GM12878 (cell line): Measurements from ENCODE around the gene NPM3. TPM values are rescaled to one million over a fixed set of nuclear protein-coding genes. Genes with fewer than 3 reads are reported as not detected.

Source experiments
- ATAC-seq: fragments of 200-7000 bp; cut with Tn5 transposase; 3 replicates; pipeline ENCODE4 v1.9.1; 2020; ENCODE audit warnings: mild to moderate bottlenecking, moderate library complexity
- BruUV-seq: library from RNA; stranded (reverse); fragments of 400-500 nt; replicated peaks from 2 replicates; lab custom pipeline; 2021; lab: Mats Ljungman, UMichigan
- CTCF ChIA-PET: fragments of 300-600 bp; sonication (Branson Sonifier 250); formaldehyde crosslinking; extraction: SDS; loops from one replicate; lab custom pipeline; 2021; ENCODE audit warnings: inconsistent platforms; lab: Yijun Ruan, JAX
- POLR2A ChIA-PET: fragments of 350-600 bp; formaldehyde crosslinking; extraction: SDS; loops from one replicate; lab custom pipeline; 2021; ENCODE audit warnings: inconsistent platforms; lab: Charles Lee
- RAD21 ChIA-PET: fragments of 300-600 bp; sonication (Branson Sonifier 250); formaldehyde crosslinking; loops from one replicate; lab custom pipeline; 2023; ENCODE audit warnings: antibody characterized with exemption; ENCODE audit not compliant: unreplicated experiment; lab: Charles Lee
- SMC1A ChIA-PET: fragments of 300-600 bp; sonication (Branson Sonifier 250); formaldehyde crosslinking; loops from one replicate; lab custom pipeline; 2023; ENCODE audit not compliant: unreplicated experiment, uncharacterized antibody; lab: Charles Lee
- DNase-seq: peaks from one replicate; pipeline ENCODE4 v3.0.0-alpha.2; 2011; ENCODE audit warnings: low read depth, low spot score
- FAIRE-seq: peaks from 3 replicates; lab custom pipeline; 2011; peaks lifted over from hg19 to GRCh38; lab: Jason Lieb, UNC
- H2AFZ ChIP-seq: 2 replicates; pipeline ENCODE4 v1.6.0; 2011; ENCODE audit warnings: low read depth, low read length, control low read depth; ENCODE audit not compliant: control insufficient read depth
- H3K27ac ChIP-seq: 2 replicates; pipeline ENCODE4 v1.5.1; 2011; ENCODE audit warnings: control low read depth; ENCODE audit not compliant: control insufficient read depth, insufficient read depth
- H3K27me3 ChIP-seq, 2 experiments: replicated peaks in 1 of 2; 2 replicates each; pipeline versions ENCODE4 v1.6.0 to v1.6.1; 2011; ENCODE audit warnings: low read length in 1 of 2; ENCODE audit not compliant: control insufficient read depth in 2 of 2, insufficient read depth in 2 of 2
- H3K36me3 ChIP-seq, 2 experiments: 2 replicates each; pipeline ENCODE4 v1.5.1; 2011; ENCODE audit warnings: low read length in 1 of 2; ENCODE audit not compliant: control insufficient read depth in 2 of 2, insufficient read depth in 2 of 2
- H3K4me1 ChIP-seq: 2 replicates; pipeline ENCODE4 v1.6.1; 2011; ENCODE audit warnings: mild to moderate bottlenecking, low read length, moderate library complexity, mixed read lengths; ENCODE audit not compliant: control insufficient read depth, insufficient read depth
- H3K4me2 ChIP-seq: 2 replicates; pipeline ENCODE4 v1.6.0; 2011; ENCODE audit warnings: control low read depth; ENCODE audit not compliant: control insufficient read depth, insufficient read depth
- H3K4me3 ChIP-seq: fragments of 200-600 bp; sonication (generic); 2 replicates; pipeline ENCODE4 v1.5.1; 2016
- H3K79me2 ChIP-seq: 2 replicates; pipeline ENCODE4 v1.6.0; 2011; ENCODE audit warnings: low read length; ENCODE audit not compliant: control insufficient read depth, insufficient read depth
- H3K9ac ChIP-seq: 2 replicates; pipeline ENCODE4 v1.8.0; 2011; ENCODE audit warnings: low read length, control low read depth, mixed read lengths; ENCODE audit not compliant: control insufficient read depth, insufficient read depth
- H3K9me3 ChIP-seq: replicated peaks from 3 replicates; pipeline ENCODE4 v1.5.1; 2011; ENCODE audit warnings: mild to moderate bottlenecking, low read length; ENCODE audit not compliant: control insufficient read depth, insufficient read depth
- H4K20me1 ChIP-seq: 2 replicates; pipeline ENCODE4 v1.6.0; 2011; ENCODE audit not compliant: control insufficient read depth, insufficient read depth
- CEBPB ChIP-seq, 2 experiments: fragments of 150-350 bp in 1 of 2; IDR thresholded peaks; 2 replicates each; pipeline ENCODE4 v1.6.1; 2012 to 2014; ENCODE audit warnings: low read depth in 2 of 2, low read length in 2 of 2, borderline replicate concordance in 1 of 2, inconsistent platforms in 1 of 2
- MXI1 ChIP-seq: fragments of 150-350 bp; IDR thresholded peaks from 2 replicates; pipeline ENCODE4 v1.6.1; 2011; ENCODE audit warnings: low read depth, mild to moderate bottlenecking, inconsistent platforms, low read length, improper control_type of control experiment
- NR2C1 ChIP-seq: fragments of 450-650 bp; IDR thresholded peaks from 2 replicates; pipeline ENCODE4 v1.6.1; 2017; ENCODE audit warnings: antibody characterized with exemption, mild to moderate bottlenecking, moderate library complexity
- POLR2AphosphoS2 ChIP-seq: IDR thresholded peaks from 2 replicates; pipeline ENCODE4 v1.6.1; 2011; ENCODE audit warnings: low read depth, mild to moderate bottlenecking, low read length, improper control_type of control experiment, moderate library complexity
- SMARCA5 ChIP-seq: fragments of 450-650 bp; IDR thresholded peaks from 2 replicates; pipeline ENCODE4 v1.6.1; 2017; ENCODE audit warnings: mild to moderate bottlenecking
- SMC3 ChIP-seq: IDR thresholded peaks from 2 replicates; pipeline ENCODE4 v1.6.1; 2011; ENCODE audit warnings: low read length, improper control_type of control experiment, borderline replicate concordance
- STAT3 ChIP-seq: IDR thresholded peaks from 2 replicates; pipeline ENCODE4 v1.6.1; 2011; ENCODE audit warnings: low read depth, low read length, improper control_type of control experiment
- WGBS: methylation state at CpG from one replicate; pipeline ENCODE4 v1.1.6; 2016; ENCODE audit warnings: low lambda C conversion rate; ENCODE audit not compliant: insufficient replicate concordance, insufficient coverage; ENCODE audit errors: missing lambda C conversion rate; 5-methylcytosine and 5-hydroxymethylcytosine counted together
- in situ Hi-C: fragments of 300-500 bp; cut with MboI; formaldehyde crosslinking; loops from 9 replicates; pipeline ENCODE4 v1.14.3; 2018; ENCODE audit warnings: mixed read lengths
- intact Hi-C: fragments of 100-400 bp; cut with micrococcal nuclease; formaldehyde crosslinking; loops from one replicate; pipeline ENCODE4 v1.14.2; 2022; ENCODE audit not compliant: unreplicated experiment
- polyA plus RNA-seq, 11 experiments: library from polyadenylated mRNA; depleted of rRNA in 4 of 11; unstranded in 6 of 11; stranded (reverse) in 5 of 11; fragments of >200 nt; fragmentation: Nextera tagmentation in 4 of 11; fragmentation: Illumina TruSeq in 1 of 11; extraction: Ambion mirVana in 4 of 11; extraction: Trizol in 1 of 11; gene quantifications; 1 replicate in 1 of 11; 2 replicates in 10 of 11; pipeline versions ENCODE4 v1.2.1 to v1.2.3, GENCODE V29; 2011 to 2016; ENCODE audit warnings: inconsistent platforms in 2 of 11, missing spikeins in 2 of 11, low read depth in 1 of 11
- total RNA-seq, 4 experiments: library from RNA; depleted of rRNA in 3 of 4; stranded (reverse); fragments of >200 nt in 3 of 4; fragmentation: Illumina TruSeq in 1 of 4; extraction: Trizol in 1 of 4; gene quantifications; 2 replicates each; pipeline versions ENCODE4 v1.2.1 to v1.2.3, GENCODE V29; 2013 to 2021

Gene NPM3
- total and polyA plus RNA-seq, 10 of the 15 experiments (the other 5 are each of a cell fraction or from before 2014, with no cell fraction given) = 13.0 to 171 (median 93.3) TPM

GRCh38 chr10:101803511-101803910 lies 20.3 kb upstream of the NPM3 start:
- DNase-seq (no peak), FAIRE-seq (no peak), ATAC-seq (no peak)
- no peak overlapping the region for H2AFZ ChIP-seq
- TF ChIP-seq SMARCA5 (no peak), NR2C1 (no peak), STAT3 (no peak), MXI1 (no peak), POLR2AphosphoS2 (no peak), CEBPB (IDR thresholded peaks at IDR 0.05; ENCODE audit: borderline replicate concordance in 1 of 2, low read depth in 2 of 2, low read length in 2 of 2) (no peak), SMC3 (no peak)
- H3K4me1 ChIP-seq = no peaks in the 10 kb centered on the region
- SMC1A ChIA-PET = interaction anchor here (0.6 to 2.9 kb wide), 3 partner anchors 8 to 210 kb away, joined by 3 to 6 read pairs (median 3); no protein-coding TSS in a partner anchor
- H3K4me2 ChIP-seq = no peak overlapping the region
- intact Hi-C loops (no loop called here), in situ Hi-C loops (no loop called here)
- peaks cover 11% of the 10 kb centered on the region for H3K79me2 ChIP-seq
- H3K9ac ChIP-seq = no peak overlapping the region
- no peaks in the 10 kb centered on the region; the same call in 1 of the 2 replicates for H4K20me1 ChIP-seq
- peaks cover 8 to 38% of the 10 kb centered on the region in 2 experiments for H3K36me3 ChIP-seq
- CTCF ChIA-PET = no interaction called here
- no peak overlapping the region for H3K4me3 ChIP-seq
- H3K27ac ChIP-seq = no peak overlapping the region
- no peaks in the 10 kb centered on the region for H3K9me3 ChIP-seq
- 94% methylated on average over 4 of the region's 4 CpGs for WGBS
- H3K27me3 ChIP-seq = no peaks in the 10 kb centered on the region
- BruUV-seq = no TSS peak
- RAD21 ChIA-PET = interaction anchor here (0.6 to 0.7 kb wide), 2 partner anchors 212 to 446 kb away, joined by 3 to 4 read pairs; no protein-coding TSS in a partner anchor
- POLR2A ChIA-PET = interaction anchor here (0.6 to 2.0 kb wide), 4 partner anchors 9 to 746 kb away, joined by 3 to 9 read pairs (median 5); partner anchors contain the start of gene OGA
